Stimulated activated CD4-positive, alpha-beta T cell treated with anti-CD3 and anti-CD28 coated beads, TNF-alpha, amount 100 ng/mL, for 1 hour (primary cell): Measurements from ENCODE around the gene ARHGAP26.
A peak's percentile ranks its signal among the peaks of the same experiment; 100 is the strongest.

Experiments
- DNase-seq, 3 donors: peaks; one replicate each; pipeline ENCODE4 v3.0.0-alpha.2; 2020; ENCODE audit warnings: low read depth in 3 of 3, low spot score in 1 of 3

Gene ARHGAP26

DNA sequence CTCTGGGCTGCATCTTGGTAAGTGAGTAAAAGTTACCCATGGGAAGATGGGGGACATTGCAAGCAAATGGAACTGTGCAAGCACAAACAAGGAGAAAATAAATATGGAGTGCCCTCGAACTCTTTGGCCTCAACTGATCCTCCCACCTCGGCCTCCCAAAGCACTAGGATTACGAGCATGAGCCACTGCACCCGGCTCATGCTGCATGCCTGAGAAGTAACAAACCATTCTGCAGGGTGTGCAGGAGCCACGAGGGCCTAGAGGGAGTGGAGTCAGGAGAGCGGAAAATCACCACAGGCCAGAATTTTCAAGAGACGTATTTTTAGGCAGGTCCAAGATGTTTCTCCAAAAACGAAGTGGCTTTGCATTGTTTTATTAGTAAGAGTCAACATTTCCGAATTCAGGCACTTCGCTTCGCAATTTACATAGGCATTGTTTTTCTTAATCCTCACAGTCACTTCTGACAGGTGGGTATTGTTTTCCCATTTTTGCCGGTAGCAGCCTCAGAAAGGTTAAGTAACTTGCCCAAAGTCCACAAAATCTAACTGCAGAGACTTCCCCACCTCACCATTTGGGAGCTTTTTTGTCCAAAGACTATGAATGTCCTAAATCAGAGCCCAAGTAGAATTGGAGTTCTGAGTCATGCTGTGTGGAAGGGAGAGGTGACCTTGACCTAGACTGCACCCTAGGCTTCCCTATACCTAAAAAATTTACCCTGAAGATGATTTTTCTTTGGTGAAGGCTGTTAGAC lies 403.1 kb downstream of the ARHGAP26 start:
- no peak for DNase-seq

DNA sequence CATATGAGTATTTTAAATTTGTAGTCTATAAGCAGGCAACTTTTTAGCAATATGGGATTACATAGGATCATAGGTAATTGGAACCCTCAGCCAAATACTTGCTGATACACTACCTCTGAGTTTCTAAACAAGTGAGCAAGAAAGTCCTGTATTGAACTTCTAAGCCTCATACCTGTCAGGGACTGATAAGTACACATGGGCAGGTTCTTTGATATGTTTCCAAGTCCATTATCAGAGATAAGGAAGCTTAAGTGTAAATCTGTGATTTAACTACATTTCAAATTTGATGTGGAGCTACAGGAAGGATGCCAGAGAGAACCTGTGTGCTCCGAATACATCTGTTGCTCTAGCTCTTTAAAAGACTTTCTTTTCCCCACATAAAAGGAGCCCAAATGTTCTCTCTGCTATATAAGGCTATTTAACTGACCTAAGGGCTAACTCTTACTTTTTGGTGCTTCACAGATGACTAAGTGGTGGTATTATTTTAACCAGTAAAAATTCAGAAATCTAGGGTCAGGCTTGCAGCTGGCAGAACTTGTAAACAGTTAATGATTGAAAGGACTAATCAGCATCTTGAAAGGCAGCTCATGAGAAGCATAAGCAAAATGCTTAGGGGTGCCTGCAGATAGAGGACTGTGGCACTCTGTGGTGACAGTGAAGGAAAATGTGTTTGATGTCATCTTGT lies 404.7 kb downstream of the ARHGAP26 start:
- DNase-seq: no peak

DNA sequence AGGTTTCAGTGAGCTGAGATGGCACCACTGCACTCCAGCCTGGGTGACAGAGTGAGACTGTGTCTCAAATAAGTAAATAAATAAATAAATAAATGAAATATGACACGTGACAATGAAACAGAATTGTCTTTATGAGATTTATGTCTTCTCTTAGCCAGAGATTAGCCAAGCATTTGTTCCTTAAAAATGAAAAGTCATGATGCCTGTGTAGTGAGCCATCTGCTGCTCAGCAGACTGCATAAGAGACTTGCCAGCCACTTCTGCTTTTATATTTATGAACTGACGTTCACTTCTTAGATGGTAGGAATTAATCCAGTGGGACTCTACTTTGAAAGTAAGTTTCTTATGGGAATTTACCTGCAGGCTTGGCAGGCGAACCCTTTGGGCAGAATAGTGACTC lies 405.9 kb downstream of the ARHGAP26 start:
- DNase-seq: no peak

DNA sequence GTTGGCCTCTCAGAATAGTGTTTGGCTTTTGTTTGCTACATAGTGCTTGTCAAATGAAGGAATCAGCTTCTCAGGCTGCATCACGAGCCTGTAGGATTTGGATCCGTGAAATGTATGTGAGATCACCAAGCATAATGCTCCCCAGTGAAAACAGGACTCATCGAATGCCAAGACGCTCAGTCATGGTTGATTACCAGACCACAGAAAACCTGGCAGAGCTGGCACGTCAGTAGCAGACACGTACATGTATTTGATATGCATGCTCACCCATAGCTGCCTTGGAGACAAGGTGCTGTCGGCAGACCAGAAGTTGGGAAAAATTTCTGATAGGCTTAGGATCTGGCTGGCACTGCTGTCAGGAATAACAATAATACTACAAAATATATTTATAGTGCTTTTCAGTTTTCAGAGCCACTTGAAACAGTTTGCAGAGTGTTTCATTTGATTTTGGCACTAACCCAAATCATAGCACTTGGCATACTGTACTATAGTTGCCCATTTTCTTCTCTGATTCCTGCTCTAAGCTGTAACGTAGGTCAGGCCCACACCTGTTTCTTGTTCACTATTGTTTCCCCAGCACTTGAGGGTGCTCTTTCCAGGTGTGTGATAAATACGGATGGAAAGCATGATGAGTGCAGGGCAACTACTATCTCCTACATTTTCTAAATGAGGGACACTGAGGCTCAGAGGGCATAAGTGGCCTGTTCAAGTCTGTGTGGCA lies 407.2 kb downstream of the ARHGAP26 start:
- DNase-seq: no peak

DNA sequence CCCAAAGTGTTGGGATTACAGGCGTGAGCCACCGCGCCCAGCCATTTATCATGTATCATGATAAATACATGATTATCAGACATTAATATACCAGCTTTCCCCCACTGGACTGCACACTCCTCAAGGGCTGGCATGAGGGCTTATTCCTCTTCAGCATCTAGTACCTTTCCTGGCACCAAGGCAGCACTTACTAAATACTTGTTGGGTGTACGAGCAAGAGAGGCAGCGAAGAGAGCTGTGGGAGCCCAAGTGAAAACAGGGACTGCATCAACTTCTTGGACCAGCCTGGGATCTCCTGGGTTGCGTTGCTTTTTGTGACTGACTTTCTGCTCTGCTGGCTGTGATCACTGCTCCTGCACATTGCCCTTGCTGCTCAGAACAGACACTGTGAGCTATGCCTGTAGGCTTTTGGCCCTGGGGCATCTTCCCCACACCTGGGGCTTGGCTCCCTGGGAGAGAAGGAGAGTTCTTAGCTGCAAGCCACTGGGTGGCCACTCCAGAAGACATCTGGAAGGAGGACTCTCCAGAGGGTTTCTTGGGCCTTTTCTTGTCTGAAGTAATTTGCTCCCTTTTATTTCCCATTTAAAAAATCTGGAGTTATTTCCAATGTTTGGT lies 409.1 kb downstream of the ARHGAP26 start:
- DNase-seq: no peak

DNA sequence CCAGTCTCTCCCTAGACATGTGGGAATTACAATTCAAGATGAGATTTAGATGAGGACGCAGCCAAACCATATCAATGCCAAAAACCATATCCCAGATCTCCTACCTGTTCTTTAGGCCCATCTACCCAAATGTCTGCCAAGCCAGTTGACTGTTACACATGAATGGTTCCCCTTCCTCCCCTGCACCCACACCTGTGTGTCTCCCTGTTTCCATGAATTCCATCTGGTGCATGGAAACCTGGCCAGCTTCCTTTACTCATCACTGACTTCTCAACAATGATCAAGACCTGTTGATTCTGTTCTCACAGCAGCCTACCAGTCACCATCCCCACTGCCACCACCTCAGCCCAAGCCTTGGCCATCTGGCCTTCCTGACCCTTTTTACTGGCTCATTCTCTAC lies 410.6 kb downstream of the ARHGAP26 start:
- DNase-seq: no peak

DNA sequence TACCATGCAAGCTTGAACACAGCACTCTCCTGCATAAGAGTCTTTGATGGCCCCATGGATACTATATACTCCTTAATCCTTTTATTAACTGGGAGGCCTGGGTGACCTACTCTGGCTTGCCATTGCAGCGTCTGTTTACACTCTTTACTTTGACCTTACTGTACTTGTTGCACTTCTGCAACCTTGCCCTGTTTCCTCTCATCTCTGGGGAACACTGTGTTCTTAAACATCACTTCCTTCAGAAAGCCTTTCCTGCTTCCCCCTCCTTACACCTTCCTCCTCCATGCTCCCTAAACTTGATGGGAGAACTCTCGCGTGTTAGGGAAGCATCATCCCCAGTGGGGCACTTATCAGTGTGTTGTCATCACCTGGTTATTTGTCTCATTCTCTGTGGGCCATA lies 411.0 kb downstream of the ARHGAP26 start:
- no peak for DNase-seq

DNA sequence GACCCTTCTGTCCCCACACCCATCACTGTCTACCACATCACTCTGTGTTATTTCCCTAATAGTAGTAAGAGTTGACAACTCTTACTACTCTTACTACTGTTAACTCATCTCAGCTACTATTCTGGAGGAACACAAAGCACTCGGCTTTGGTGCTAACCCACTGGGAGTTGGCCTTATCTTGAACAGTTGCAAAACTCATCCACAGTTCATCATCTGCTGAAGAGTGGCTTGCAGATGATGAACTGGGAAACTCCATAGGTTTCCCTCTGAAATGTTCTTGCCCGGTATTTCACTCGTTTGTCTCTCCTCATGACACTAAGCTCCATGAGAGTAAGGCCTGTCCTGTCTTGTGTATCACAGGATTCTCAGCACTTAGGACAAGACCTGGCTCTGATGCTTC lies 411.9 kb downstream of the ARHGAP26 start:
- DNase-seq: no peak

DNA sequence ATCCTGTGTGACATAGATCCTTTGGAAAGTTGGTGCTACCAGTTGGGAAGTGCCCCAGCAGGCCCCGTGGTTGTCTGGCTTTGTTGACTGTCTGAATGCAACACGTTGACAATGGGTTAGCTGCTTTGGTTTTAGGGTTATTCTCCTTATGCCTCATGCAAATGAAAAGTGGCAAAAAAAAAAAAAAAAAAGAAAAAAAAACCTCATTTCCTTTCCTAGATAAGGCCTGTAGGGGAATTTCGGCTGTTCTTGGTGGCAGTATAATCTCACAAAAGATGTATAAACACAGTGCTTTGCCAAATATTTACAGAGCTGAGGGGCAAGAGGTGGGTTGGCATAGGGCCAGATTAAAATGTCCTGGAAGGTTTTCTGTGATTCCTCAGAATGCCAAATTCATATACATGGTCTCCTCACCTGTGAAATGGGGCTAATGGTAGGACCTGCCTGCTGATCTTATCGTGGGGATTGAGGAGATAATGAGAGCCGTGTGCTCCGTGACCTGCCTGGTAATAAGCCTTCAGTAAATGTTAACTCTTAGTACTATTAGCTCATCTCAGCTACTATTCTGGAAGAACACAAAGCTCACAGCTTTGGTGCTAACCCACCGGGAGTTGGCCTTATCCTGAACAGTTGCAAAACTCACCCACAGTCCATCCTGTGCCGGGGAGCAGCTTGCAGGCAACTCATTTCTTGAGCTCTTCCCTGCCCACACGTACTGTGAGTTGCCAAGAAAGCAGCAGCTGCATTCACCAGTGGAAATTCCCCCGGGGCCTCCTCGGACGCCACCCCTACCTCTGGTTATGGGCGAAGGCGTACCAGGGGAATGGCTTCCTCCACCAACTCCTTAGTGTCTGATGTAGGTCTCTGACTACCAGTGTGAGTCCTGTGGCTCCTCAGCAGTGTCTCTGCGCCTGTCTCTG lies 413.0 kb downstream of the ARHGAP26 start:
- DNase-seq: peak in 2 of 3 donors; percentile 1 to 22

DNA sequence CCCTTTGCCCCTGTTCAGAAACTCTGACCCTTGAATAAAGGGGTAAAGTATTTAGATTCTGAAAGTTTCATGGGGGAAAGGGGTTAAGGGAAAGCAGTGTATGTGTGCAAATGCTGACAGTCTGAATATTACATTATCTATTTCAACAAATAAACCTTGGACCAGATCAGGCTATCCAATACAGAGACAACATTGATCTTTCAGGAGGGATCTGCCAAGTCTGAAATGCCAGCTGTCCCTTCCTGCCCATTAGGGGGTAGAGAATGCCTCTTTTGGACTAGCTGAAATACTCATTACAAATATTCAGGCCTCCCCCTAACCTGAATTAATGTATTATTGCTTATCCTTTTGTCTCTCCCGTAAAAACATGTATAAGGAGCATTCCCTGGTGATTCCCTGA lies 413.8 kb downstream of the ARHGAP26 start:
- DNase-seq: no peak

DNA sequence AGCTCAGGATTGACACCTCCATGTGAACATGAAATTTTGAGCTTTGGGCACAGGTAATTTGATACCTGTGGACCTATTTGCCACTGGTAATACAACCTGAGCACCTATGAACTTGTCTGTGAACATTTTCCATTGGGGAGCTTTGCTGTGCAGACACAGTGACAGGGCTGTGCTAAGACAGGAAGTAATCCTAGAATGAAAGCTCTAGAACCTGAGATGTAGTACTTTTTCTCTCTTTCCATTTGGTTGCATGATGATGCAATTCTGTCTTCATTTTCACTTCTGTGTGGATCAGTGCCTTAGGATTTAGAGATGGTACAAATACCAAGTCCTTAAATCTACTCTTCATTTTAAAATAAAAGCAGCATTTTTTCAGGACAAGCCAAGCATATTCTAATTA lies 416.4 kb downstream of the ARHGAP26 start:
- no peak for DNase-seq

DNA sequence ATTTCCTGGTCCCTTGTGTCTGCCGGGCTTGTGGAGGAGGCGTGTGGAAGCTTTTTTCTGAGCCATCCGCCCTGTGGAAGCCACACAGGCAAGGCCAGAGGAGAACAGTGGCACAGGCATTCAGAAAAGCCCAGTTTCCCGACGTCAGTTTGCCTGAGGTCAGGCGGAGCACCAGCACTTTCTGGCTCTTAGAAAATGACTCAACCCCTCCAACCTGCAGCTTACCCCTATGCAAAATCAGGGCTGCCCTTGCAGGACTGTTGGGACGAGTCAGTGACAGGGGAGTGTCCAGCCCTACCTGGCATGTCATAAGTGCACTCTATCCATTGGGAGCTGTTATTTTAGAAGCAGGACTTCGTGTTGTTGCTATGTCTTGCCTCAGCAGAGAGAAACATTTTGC lies 417.3 kb downstream of the ARHGAP26 start:
- DNase-seq: no peak

DNA sequence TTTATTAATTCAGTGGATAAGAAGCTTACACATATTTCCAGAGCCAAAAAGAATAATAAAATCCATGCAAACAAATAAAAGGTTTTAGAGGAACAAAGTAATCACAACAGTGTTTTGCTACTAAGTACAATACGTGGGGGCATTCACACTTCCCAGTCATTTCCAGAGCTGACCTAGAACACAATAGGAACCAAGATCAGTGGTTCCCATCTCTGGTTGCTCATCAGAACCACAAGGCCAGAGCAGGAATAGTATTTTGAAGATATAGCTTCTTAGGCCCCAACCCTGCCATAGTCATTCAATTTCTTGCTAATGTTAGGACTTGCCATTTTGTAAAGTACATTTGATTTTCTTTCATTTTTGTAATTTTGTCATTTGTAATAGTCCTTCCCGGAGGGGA lies 417.9 kb downstream of the ARHGAP26 start:
- no peak for DNase-seq

DNA sequence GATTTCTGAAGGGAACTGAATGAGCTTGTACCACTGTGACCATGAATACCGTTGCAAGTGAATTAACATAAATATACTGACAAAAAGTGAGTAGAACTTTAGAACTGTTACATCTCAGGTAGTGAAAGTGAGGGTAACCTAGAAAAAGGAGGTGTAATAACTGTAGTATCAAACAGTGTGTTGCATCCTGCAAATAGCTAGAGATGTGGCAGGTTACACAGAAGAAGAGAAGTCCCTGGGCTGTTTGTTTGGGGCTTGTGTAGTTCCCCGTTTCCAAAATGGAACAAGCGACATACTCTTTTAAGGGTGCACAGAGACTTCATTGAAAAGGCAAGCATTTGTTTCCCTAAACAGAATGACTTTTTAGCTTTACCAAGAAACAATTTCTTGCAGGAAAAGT lies 418.5 kb downstream of the ARHGAP26 start:
- no peak for DNase-seq

DNA sequence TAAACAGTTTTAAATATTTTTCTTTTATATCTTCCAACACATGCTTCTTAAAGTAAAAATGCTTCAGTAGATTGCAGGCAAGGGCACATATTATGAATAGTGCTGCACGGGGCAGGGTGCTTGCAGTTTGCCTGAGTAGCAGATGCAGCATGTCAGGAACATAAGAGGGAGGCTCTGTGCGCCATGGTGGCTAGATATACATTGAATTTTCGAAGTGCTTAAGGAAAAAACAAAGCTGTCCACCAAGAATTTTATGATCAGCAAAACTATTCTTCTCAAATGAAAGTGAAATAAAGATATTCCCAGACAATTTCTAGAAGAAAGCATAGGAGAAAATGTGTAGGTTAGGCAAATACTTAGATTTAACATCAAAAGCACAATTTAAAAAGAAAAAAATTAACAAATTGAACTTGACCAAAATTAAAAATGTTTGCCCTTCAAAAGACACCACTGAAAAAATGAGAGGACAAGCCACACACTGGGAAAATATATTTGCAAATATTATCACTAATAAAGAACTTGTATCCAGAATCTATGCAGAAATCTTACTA lies 420.2 kb downstream of the ARHGAP26 start:
- DNase-seq: no peak

DNA sequence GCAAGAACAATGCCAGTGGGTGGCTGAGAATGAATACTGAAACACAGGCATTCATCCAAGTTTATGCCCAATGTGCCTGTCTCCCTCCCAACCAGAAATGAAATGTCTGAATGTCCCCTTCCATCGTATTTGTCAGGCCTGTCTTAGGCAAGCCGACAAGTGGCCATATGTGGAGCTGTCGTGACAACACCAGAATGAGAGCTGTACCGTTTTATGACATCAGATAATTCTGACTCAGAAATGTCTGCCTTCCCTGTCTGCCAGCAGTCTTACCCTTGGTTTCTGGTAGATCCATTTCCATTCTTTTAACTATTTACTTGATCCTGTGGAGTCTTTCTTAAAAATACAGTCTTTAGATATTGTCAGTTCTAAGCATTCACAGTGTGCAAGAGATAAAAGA lies 421.5 kb downstream of the ARHGAP26 start:
- no peak for DNase-seq

DNA sequence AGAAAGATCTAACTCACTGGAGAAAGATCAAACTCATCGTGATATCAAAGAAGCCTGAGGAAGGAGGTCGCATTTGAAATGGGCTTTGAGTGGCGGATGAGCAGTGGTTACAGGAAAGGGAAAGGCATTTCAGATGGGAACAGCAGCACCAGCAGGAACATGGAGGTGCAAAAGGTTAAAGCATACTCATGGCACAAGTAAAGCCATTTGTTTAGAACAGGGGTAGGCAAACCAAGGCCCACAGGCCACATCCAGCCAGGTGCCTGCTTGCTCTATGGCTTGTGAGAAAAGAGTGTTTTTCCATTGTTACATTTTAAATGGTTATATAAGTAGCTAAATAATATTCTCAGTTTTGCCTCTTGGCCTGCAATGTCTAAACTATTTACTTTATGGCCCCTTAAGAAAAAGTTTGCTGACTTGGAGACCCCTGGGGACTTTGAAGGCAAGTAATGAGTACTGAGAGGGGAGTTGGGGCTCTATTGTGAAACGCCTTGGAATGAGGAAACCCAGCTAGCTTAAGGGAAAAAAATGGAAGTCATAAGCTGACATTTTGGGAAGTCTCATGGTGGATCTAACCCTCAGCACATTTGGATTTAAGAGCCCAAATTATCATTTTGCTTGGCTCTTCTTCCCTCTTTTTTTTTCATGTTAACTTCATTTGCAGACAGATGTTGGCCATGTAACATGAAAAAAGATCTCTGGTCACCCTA lies 422.2 kb downstream of the ARHGAP26 start:
- DNase-seq: no peak

DNA sequence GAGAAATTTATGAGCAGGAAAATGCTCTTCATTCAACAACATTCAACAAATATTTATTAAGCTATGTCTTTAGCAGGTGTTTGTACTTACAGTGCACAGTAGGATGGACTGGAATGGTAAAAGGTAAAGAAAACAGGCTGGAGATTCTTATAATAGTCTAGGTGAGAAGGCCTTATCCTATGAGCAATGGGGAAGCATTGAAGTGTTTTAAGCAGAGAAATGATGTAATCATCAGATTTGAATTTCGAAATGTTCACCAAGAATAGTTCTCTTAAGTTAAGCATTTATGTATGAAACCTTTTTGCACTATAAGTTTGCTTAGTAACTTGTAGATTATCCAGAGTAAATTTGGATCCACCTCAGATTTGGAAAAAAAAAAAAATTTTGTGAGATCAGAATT lies 424.0 kb downstream of the ARHGAP26 start:
- no peak for DNase-seq

DNA sequence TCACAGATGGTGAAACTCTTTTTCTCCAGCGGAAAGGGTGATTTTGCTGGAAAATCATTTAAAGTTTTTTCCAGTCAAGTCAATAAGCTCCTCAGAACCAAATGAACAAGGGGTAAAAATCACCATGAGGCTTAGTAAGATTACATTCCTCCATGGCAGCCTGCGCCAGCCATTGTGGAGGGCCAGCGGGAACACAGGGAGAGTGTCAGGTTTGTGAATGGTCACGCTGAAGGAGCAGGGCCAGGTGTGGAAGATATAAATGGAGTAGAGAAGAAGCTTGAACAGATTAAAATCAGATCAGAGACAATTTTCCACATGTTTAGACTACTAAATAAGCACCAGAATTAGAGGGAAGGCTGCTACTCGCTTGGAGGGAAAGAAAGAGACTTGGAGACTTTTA lies 424.5 kb downstream of the ARHGAP26 start:
- DNase-seq: no peak

DNA sequence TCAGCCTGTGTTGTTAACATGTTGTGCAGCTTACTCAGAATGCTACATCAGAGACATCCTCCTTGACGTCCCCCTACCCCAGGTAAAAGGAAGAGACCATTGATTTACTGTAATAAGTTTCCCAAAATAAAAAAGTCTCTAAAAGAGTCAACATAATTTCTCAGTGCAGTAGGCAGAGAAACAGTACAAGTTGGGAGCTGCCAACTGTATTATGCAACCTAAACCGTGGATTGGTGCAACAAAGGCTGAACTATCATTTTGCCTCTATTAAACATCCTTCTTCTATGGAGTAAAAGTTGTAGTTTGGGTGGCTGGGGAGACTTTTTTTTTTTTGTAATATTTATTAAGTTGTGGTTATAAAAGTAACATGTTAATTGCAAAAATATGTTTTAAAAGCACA lies 425.3 kb downstream of the ARHGAP26 start:
- DNase-seq: no peak
